ENCODE data around the gene PLA2G2D.
A peak's percentile ranks its signal among the peaks of the same experiment; 100 is the strongest.

PLA2G2D gene, protein sequence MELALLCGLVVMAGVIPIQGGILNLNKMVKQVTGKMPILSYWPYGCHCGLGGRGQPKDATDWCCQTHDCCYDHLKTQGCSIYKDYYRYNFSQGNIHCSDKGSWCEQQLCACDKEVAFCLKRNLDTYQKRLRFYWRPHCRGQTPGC

DNA sequence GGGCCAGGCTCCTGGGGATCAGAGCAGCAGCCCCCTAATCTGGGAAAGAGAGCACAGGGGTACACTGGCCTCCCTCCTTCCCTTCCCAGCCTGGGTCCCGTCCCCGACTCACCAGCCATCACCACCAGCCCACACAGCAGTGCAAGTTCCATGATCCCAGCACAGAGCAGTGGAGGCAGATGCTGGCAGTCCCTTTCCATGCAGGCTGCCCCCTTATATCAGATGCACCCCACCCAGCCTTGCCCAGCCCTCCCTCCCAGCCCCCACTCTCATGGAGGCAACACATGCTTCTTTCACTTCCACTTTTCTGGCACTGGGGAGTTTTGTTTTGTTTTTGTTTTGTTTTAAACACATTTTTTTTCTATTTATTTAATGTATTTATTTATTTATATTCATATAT, at the start of gene PLA2G2D:
Gene PLA2G2D, minus strand, starts transcription at position 190 of the 400 bp plus-strand sequence. Its CDS starts 38 bp downstream, at position 152.
- DNase-seq = no peak

DNA sequence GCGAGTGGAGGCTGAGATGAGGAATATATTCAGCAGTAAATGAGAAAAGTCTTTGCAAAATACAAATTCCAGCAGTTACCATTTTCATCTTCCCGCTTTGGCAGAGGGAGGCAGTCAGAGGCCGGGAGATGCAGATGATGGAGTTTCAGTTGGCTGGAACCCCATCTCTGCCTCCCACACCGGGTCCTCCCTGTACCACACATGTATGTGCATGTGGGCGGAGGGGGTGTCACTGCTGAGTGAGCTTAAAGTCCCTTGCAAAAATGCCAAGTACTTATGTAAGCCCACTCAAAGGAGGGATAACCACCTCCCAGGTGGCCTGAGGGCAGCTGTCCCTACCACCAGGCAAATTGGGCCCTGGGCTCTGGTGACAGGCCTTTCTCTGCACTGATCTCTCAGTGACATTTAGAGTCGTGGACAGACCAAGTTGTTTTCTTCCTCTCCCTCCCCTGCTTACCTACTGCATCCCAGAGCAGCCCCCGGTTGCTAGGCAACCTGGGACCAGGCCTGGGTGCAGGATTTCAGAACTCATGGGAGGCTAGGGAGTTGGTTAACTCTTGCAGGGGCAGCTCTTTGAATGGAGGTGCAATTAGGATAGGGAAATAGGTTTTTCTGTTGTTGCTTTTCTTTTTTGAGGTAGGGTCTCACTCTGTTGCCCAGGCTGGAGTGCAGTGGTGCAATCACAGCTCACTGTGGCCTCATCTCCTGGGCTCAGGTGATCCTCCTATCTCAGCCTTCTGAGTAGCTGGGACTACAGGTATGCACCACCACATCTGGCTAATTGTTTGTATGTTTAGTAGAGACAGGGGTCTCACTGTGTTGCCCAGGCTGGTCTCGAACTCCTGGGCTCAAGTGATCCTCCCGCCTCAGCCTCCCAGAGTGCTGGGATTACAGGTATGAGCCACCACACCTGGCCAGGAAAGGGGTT, 49.5 kb upstream of the PLA2G2D start:
- DNase-seq = no peak

DNA sequence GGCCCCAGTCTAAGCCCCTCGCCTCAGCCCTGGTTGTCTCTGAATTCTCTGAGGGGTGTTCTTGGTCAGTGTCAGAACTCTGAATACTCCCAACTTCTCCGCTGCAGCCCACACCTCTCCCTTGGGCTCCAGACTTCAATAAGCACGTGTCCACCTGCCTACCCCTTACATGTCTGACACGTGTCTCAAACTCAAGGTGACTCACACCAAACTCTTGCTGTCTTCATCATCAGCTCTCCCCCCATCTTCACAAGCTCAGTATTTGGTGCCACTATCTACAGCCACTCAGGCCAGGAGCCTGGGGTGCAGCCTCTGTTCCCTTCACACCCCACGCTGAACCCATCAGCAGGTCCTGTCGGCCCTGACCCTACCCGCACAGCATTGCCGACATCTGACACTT, 47.8 kb upstream of the PLA2G2D start:
- no peak for DNase-seq

DNA sequence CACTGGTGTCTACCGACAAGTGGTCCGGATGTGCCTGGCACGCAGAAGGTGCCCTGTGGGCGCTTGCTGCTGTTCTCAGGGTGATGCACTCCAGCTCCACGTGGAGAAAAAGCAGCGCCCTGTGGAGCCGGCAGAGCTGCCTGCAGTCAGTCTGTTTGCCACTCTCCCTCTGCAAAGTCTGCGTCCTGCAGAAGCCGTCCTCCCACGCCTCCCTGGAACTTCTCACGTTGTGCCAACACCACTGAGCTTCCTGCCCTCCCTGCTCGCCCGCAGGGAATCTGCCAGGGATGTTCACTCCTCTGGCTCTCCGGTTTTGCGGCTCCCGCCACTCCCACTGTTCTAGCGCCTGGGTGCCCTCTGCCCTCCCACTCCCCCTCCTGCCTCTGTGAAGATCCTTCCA, 46.7 kb upstream of the PLA2G2D start:
- no peak for DNase-seq

DNA sequence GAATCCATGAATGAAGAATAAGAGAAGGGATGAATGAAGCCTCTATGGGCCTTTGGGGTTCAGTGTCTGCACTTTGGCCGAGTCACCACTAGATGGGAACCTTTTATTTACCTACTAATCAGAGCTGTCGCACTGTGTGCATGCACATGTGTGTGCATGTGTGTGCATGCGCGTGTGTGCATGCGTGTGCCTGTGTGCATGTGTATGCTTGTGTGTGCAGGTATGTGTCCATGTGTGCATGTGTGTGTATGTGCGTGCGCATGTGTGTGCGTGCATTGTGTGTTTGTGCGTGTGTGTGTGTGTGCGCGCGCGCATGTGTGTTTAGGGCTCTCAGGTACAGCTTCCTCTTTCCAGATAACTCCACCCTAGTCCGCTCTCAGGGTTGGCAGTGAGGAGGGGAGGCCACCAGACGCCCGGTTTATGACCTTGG, 46.2 kb upstream of the PLA2G2D start:
- DNase-seq = peak; percentile 49

DNA sequence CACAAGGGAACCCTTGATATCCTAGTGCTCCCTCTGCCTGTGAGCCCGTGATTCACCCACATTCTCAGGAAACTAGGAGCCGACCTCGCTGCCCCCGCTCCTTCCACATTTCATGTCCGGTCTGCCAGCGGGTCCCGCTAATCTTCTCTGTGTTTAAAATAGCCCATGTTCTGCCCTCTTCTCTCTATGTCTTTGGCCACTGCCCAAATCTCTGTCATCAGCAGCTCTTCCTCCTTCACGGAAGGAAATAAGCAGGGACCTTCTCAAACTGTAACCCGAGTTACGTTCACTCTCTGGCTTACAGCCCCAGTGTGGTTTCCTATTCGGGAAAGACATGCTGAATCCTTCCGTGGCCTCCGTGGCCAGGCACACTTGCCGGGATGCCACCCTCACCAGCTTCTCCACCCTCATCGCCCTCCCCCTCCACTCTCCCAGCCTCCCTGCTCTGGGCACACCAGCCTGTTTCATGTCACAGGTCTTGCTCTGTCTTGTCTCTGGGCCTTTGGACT, 45.4 kb upstream of the PLA2G2D start:
- peak; percentile 27 for DNase-seq

DNA sequence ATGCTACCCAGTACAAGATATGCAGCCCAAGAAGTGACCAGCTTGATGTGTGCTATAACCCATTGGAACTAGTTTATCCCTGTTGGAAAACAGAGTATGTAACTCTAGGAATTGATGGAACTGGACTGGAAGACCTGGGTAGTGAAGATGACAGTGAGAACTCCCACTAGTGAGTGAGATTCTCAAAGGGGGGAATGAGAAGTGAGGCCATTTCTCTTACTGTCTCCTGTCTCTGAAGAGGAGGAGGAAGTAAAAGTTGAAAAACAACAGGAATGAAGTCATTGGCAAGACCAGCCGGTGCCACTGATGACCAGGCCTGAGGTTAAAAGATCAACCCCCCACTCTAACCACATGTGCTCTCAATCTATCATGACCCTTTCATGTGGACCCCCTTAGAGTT, 40.7 kb upstream of the PLA2G2D start:
- no peak for DNase-seq

DNA sequence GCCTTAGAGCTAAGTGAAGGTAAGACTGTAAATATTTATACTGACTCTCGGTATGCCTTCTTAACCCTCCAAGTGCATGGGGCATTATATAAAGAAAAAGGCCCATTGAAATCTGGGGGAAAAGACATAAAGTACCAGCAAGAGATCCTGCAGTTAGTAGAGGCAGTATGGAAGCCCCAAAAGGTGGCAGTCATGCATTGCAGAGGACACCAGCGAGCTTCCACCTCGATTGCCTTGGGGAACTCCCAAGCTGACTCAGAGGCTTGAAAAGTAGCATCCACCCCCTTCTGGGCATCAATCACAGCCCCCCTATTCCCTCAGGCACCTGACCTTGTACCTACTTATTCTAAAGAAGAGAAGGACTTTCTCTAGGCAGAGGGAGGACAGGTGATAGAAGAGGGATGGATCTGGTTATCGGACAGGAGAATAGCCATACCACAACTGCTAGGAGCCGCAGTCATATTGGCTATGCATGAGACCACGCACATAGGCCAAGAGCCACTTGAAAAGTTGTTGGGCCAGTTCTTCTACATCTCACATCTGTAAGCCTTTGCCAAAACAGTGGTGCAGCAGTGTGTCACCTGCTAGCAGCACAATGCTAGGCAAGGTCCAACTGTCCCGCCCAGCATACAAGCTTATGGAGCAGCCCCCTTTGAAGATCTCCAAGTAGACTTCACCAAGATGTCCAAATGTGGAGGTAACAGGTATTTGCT, 39.2 kb upstream of the PLA2G2D start:
- DNase-seq = no peak

DNA sequence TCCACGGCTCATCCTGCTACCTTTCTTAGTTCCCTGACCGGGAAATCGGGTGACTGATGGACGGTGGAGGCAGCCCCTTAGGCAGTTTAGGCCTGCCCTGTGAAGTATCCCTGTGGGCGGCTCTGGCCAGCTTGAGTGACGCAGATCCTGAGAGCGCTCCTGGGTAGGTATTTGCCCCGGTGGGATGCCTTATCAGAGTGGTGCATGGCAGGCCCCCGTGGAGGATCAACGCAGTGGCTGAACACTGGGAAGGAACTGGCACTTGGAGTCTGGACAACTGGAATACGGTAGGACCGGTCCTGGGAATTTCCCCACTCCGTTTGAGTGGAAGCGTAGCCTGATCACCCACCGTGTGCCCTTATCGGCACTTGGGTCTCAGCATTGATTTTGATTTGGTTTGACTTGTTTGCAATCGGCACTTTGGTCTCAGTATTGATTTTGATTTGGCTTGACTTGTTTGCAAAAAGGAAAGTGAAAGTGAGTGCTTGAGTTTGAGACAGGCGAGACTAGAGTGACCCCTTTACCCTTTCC, 35.0 kb upstream of the PLA2G2D start:
- no peak for DNase-seq

DNA sequence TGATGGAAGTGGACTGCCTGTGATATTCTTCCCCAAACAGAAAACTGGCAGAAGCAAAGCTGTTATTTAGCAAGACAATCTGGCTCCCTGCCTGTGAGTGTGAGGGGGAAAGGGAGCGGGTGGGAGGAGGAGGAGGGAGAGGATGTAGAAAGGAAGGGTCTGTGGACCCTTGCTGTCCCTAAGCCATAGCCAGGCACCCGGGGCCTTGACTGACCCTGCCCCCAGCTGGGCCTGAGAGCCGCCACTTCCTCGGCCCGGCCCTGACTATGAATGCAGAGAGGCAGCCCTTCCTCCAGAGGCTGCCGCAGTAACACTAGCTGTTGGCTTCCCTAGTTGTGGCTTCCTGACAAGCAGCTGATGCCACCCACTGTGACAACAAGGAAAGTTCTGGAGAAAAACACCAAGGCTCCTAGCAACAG, 33.7 kb upstream of the PLA2G2D start:
- no peak for DNase-seq

DNA sequence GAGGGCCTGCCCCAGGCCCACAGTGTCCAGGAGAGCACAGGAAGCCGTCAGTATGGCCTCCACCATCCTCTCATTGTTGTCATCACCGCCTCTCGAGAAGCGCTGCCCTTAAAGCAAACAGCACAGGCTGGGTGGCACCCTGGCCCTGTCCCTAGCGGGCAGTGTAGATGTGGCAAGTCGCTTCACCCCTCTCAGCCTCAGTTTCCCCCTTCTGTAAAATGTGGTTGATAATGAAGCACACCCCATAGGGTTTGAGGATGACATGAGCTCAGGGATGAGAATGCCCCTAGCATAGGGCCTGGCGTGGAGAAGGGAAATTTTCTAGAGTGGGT, 33.2 kb upstream of the PLA2G2D start:
- no peak for DNase-seq

DNA sequence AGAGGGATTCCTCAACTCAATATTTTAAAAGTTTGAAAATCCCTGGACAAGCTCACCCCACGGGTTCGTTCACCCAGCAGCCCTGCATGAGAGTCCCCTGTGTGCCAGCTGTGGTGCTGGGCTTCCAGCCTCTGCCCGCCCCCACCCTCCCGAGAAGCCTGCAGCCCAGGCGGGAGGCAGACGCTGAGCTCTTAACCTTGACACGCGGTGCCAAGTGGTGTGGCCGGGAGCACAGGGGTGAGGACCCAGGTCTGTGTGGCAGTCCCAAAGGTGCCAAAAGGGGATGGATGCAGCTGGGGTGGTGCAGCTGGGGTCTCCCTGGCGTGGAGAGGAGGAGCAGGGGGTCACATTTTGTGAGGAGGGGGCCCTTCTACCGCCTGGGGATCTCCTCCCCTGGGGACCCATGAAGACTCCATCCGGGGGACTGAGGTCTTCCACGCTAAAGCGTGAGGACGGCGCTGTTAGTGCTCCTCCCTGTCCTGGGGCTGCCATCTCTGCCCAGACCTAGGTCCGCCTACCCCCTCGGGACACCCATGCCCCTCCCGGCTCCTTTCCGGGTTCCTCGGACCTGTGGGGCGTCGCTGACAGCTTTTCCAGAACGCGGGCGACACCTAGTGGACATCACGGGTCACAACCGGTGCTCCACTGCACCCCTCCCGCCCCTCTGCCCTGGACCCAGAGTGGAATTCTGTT, 32.7 kb upstream of the PLA2G2D start:
- DNase-seq = peak; percentile 79

DNA sequence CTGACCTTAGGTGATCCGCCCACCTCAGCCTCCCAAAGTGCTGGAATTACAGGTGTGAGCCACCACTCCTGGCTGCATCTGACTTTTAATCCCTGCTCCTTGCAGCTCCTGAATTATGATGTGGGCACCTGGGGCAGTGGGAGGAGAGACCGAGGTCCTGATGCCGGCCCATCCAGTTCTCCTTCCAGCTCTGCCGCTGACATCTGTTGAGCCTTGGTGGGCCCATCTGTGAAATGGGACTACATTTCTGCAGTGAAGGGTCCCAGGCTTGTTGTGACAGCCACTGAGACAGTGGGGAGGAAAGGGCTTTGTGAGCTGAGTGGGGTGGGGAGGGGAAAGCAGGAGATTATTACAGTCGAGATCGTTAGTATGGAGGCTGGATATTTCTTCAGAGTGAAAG, 31.6 kb upstream of the PLA2G2D start:
- no peak for DNase-seq

DNA sequence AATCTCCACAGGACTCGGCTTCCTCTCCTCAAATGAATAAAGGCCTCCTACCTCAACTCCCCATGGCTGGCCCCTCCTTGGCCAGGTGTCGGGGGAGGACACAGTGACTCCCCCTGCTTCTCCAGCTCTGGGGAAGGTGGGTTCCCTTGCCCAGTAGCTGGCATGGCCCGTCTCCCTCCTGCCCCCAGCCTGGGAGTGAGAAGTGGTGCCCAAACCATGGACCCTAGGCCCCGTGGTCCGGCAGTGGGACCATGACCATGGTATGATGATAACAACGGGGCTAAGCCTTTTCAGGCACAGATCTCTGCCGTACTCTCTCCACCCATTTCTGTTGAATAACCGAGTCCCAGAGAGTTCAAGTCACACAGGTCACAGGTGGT, 31.0 kb upstream of the PLA2G2D start:
- no peak for DNase-seq

DNA sequence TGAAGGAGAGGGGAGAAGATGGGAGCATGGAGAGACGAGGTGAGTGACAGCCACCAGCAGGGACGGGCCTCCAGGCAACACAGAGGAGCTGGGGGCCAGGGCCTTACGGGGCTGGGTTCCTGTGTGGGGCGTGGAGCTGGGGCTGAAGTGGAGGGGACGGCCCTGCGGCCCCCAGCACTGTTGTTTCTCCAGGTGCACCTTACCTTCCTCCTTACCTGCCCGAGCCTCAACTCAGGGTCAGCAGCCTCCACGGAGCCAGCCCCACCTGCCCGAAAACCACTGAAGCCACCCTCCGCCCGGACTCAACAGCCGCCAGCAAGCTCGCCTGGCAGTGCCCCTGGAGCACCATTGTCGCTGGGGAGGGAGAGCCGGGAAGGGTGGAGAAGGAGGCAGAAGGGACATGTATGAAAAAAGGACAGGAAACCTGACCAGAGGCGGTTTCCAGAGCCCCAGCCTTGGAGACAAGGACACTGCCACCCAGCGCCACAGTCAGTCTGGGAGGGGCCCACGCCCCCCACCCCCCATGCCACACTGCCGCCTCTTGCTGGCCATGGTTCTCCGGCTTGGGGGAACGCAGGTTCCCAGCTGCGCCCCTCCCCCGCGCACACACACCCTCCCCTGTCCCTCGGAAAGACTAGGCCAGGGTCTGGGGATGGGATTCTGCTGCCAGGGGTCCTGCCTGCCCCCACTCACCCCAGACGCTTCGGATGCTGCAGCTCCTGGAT, 30.4 kb upstream of the PLA2G2D start:
- DNase-seq = no peak

DNA sequence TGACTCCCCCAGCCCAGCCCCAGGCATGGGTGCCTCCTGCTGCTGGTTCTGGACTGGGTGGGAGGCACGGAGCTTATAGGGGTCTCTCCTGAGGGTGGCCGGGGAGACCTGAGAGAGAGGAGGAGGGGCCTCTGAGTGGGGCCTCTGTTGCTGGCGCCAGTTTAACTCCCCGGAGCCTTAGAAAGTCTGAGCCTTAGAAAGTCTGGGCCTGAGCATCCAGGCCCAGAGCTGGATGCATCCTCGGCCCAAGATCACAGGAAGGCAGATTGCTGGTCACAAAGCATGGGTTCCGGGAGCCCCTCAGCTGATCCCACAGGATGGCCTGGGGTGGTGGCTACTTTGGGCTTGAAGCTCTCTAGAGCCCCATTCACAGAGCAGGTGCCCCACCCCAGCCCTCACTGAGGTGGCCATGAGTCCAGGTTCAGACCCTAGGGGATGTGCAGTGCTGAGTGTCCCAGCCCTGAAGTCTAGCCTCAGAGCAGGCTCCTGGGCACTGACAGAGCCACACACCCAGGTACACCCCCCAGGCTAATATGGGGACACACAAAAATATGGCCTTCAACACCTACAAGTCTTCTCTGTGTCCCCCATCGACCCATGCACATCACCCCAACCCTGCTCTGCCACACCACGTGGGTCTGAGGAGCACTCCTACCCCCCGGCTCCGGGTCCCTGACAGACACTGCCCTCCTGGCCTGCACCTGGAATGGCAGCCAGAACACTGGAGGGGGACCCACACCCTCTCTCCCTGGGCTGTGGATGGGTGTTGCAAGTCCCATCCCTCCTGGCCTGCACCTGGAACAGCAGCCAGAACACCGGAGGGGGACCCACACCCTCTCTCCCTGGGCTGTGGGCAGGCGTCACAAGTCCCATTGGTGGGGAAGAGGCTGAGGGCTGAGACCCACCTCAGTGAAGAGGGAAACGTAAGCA, 29.5 kb upstream of the PLA2G2D start:
- DNase-seq = no peak

DNA sequence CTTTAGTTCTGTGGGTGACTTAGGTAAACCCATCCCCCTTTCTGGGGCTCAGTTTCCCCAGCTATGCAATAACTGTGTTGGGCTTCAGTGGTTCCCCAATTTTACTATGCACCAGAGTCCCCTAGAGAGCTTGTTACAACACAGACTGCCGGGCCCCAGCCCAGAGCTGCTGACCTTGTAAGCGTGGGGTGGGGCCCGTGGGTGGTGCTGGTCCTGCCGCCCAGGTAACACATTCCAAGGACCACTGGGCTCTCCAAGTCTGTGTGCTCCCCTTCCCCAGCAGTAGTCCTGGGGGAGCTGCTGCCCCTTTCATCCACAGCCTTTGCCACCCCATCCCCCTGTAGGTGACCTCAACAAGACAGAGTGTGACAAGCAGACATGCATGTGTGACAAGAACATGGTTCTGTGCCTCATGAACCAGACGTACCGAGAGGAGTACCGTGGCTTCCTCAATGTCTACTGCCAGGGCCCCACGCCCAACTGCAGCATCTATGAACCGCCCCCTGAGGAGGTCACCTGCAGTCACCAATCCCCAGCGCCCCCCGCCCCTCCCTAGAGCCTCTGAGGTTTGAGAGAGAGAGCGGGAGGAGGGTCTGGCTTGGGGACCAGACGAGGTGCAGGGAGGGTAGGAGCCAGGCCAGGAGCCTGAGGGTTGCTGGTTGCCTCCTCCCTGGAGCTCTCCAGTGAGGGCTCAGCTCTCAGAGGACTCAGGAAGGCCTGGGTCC, 28.7 kb upstream of the PLA2G2D start:
- DNase-seq = no peak

DNA sequence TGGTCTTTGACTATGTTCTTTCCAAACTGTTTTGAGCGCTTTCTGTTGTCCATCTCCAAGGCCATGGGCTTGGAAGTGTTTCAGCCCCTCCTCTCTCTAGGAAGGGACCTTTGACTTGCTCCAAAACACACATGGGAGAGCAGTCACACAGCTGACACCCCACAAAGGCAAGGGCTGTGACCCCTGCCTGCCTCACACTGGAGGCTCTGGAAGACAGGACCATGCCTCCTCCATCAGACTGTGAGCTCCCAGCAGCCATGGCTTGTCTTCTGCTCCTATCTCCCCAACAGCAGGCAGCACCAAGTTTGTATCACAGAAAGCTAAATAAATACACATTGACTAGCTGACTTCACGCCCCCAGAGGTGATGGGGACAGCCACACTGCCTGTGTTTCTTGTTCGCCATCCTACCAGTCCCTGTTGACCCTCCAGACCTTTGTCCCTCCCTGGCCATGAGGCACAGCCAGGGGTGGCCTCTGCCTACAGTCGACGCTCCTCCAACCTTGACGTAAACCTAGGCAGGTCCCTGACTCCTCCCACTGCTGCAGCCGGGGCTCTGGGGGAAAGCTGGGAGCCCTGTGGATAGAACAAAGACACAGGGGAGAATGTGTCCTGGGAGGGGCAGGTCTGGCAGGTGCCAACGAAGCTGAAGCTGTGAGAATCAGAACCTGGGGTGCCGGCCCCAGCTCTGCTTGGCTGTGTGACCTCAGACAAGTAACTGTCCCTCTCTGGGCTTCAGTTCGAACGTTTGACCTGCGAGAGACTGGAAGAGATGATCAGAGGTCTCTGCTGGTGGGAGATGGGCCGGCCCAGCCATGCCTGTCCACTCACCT, 24.6 kb upstream of the PLA2G2D start:
- no peak for DNase-seq

DNA sequence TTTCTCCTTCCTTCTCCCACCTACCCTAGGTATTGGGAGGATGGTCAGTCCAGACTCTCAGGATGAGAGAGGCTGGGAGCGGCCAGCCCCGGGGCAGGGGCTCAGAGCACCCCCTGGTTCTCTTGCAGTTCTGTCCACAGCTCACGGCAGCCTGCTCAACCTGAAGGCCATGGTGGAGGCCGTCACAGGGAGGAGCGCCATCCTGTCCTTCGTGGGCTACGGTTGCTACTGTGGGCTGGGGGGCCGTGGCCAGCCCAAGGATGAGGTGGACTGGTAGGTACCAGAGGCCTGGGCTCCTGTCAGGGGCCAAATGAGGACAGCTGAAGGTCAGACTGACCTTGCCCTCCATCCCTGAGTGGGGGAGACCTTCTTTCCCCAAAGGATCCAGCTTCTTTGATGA, 24.0 kb upstream of the PLA2G2D start:
- DNase-seq = no peak

Data from RPMI8226 (cell line).